Left hindlimb (tissue), 1 donor: ENCODE measurements around the gene FADS2.

Experiments used
- DNase-seq: peaks from one replicate; pipeline ENCODE4 v3.0.0-alpha.2; 2018

Gene FADS2

DNA sequence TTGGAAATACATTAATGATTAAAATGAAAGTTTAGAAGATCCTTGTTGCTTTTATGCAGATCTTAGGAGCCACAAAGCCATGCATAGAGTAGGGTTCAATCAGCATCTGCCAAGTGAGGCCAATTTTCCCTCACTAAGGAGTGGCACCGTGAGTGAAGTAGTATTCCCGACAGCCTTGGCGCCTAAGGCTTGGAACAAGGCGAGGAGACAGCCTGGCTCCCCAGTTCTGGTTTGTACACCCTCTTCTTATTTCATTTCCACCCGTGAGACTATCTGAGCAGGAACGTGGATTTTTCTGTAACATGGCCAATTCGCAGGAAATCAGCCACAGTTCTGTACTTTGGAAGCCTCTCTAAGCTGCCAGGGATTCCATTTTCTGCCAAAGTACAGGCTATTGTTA lies 22.6 kb downstream of the FADS2 start:
- DNase-seq: no peak

DNA sequence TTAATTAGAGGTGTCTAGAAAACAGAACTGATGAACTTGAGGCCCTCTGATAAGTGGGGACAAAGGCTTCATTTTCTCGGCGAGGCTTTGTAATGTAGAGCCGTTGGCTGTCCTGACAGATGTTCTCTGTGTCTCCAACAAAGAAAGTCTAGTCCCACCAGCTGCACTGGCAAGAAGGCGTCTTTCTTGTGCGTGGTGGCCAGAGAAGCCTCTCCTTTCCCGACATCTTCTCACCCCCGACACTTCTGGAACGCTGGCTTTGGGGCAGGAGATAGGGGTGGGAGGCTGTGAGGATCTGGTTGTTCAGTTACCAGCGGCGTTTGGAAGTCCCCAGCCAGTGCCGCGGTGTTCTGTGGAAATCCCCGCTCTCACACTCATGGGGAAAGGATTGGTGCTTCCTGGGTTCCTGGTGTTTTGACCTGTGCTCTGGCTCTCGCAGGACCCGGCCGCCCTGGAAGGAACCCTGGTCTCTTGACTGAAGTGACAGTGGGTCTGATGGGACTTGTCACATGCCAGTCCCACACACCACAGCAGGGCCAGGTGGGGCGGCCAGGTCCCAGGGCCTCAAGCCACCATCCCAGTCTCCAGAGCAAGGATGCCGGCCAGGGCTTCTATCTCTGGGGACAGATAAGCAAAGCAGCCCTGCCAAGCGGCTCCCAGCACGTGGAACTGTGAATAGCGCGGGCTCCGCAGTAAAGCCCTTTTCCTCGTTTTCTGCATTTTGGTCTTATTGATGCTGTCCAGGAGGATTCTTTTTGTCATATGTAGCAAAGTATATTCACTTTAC lies 23.2 kb downstream of the FADS2 start:
- DNase-seq: no peak

DNA sequence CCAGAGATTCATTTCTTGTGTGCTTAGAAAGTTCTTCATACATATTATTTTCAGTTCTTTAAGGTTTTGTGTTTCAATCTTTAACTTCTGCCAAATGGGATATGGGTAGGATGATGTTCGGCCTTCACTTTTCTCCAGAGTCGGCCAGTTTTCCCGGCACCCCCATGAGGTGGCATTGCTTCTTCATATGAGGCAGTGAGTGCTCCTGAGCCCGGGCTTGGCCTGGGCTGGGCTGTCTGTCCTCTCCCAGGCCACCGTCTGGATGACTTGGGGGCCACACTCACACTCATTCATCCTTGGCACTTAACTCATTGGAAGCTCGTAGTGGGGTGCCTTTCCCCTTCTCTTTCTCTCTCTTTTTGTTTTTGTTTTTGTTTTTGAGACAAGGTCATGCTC lies 23.8 kb downstream of the FADS2 start:
- DNase-seq: no peak

DNA sequence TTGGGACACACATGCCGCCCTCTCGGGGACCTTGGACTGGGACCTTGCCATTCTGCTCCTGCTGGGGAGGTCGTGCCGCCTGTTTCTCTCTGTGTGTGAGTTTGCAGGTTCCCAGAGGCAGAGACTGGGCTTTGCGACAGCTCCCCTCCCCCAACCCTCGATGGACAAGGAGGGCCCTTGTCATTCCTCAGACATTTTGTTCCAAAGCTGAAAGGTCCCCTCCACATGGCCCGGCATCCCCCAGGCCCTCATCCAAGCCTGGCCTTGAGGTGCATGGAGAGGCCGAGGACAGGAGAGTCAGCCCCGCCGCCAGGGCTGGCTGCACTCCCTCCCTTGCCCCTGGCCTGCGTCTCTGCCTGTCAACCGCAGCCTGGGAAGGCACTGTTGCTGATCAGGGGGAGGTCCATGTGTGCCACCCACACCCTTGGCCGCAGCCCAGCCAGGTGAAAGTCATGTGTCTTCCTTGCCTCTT lies 25.6 kb downstream of the FADS2 start:
- DNase-seq: no peak

DNA sequence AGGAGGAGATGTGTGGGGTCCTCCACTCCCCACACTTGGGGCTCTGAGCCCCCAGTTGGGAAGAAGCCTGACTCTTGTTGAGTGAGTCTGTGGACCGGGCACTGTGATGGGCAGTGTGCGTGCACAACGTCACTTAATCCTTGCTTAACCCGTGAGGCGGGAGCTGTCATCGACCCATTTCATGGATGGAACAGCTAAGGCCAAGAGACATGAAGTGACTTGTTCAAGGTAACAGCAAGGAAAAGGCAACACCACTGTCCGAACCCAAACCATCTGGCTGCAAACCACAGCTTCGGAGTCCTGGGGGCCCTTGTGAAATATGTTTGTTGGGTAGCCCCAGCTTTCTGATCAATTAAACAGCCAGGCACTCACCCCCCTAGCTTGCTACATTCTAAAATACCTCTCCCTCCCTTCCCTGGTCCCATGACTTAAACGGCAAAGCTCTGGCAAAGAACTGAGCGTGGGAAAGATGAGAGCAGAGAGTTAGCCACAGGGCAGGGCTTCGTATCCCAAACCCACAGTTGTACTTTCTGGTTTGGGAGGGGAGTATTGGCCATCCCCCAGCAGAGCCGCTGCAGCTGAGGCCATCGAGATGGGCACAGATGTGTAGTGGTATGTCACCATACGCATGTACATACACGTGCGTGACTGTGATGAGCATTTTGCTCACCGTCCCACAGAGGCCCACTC lies 26.3 kb downstream of the FADS2 start:
- no peak for DNase-seq

DNA sequence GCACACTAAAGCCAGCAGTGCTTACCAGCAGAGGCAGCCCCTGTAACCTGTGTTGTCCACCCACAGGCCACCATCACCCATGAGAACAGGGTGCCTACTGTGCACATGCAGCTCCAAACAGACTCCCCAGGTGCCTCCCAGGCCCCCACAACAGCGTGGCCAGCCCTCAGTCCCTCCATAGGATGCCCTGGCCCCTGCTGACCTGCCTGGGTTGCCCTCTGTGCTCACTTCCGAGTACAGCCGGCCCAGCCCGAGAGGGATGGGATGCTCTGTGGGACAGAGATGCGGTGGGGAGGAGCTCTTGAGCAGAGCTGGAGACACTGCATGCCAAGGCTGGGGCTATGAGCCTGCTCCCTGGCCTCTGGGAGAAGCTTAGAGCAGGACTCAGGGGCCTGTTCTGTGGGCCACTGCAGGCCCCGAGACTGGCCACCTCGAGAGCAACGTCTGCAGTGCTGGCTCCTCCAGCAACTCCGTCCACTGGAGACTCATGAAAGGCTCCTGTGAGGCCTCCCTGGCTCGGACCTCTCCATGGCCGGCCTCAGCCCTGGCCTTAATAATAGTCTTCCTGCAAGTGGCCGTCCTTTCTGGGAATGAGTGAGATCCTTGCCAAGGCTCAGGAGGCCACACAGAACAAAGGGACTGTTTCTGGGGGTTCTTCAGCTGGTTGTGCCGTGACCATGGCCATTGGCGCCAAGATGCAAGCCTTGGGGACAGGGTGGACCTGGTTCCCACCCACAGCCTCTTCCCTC lies 27.0 kb downstream of the FADS2 start:
- no peak for DNase-seq

DNA sequence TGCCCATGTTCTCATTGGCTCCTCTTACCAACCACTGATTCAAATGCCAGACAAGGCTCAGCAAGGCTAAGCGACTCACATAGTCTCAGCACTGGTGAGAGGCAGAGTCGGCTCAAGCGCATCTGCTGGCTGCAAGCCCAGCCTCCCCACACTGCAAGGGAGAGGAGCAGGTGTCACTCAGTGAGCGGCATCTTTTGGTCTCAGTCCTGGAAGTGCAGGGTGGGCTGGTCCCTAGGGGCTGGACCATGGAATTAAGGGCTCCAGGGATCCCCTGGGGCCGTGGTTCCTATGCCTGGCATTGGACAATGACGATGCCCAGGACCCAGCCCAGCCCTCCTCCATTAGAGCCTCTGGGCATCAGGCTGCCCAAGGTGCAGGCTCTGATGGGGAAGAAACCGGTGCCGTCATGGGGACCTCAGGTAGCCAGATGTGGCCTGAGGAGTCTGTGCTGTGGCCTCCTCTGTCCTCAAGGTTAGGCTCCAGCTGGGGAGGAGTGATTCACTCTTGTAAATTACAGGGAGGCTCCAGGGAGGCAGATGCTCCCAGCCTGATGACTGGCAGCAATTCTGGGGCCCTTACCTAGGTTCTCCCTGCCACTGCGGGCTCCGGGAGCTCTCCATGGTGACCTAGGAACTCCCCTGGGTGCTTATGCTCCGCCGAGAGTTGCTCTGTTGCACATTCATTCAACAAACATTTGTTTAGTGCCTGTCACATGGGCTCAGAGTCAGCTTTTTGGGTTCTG lies 28.0 kb downstream of the FADS2 start:
- DNase-seq: no peak

DNA sequence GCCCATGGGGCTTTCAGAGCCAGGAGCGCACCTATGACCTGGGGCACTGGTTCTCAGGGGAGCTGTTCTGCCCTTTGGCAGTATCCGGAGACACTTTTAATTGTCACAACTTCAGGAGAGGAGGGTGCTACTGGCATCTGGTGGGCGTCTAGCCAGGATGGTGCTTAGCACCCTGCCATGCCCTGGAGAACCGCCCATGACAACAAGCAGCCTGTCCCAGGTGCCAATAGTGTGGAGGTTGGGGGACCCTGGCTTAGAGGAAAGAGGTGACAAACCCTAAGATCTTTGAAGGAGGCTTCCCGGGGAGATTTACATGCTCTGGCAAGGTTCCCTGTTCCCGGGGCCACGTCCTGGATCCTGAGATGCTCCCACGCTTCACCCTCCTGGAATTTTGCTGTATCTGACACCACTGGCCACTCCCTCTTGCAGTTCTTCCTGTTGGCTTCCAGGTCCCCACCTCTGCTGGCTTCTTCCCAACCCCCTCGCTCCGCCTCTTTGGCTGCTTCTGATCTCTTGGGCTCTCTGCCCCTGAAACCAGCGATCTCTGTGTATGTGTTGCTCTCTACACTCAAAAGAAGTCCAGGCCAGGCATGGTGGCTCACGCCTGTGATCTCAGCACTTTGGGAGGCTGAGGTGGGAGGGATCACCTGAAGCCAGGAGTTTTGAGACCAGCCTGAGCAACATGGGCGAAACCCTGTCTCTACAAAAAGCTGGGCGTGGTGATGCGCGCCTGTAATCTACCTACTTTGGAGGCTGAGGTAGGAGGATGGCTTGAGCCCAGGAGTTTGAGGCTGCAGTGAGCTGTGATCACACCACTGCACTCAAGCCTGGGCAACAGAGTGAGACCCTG lies 32.2 kb downstream of the FADS2 start:
- DNase-seq: no peak

DNA sequence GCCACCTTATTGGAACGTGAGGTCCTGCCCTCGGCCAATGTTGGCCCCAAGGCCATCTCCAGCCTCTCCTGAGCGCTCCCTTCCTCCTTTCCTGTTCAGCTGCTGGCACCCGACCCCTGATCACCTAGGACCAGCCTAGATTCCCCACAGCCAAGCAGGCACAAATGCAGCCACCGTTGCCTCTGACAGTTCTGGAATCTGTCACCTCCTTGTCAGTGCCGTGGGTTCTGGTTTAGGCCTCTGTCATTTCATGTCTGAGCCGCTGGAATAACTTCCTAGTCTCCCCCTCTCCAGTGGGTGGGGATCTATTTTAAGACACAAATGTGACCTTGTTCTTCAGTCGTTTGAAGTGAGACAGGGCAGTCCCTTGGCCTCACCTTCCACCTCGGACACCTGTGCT lies 33.5 kb downstream of the FADS2 start:
- DNase-seq: no peak

DNA sequence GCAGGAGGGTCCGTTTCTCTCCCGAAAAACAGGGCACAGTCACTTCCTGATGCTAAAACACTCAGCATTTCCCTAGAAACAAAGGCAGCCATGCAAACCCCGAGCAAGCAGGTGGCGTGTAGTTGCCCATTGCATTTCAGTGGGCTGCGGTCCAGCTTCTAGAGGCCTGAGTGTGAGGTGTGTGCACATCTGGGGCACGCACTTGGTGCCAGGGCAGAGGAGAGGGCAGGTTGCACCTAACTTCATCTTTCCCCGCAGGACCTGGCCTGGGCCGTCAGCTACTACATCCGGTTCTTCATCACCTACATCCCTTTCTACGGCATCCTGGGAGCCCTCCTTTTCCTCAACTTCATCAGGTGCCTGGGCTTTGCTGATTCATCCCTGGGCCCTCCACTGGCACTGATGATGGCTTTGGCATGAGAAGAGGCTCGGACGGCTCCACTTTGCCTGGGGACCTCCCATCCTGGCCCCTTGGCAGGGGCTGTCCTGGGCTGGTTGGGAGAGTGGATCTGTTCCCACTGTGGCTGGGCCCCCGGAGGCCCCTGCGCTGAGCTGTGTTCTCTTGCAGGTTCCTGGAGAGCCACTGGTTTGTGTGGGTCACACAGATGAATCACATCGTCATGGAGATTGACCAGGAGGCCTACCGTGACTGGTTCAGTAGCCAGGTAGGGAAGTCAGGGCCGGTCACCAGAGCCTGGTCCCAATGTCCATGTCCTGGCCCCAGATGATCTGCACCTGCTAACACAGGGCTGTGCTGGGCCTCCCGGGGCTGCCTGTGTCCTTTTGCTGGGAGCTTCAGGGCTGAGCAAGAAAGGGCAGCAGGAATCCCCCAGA lies 34.8 kb downstream of the FADS2 start:
- no peak for DNase-seq

DNA sequence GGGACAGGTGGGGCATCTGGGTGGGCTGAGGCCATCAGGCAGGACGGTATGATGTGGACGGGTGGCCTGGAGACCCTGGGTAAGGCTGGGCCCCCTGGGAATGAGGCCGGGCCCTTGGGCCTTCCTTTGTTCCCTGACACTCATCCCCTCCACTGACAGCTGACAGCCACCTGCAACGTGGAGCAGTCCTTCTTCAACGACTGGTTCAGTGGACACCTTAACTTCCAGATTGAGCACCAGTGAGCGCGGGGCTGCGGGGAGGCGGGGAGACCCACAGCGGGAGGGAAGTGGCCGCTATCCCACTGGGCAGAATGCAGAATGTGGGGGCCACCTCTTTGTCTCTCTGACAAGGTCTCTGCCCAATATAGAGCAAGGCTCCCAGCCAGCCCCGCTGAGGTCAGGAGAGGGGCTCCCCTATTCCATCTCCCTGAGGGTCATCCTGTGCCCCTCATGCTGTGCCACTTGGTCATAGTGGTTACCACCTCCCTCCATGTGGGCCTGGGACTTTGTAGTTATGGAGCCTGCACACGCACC lies 35.5 kb downstream of the FADS2 start:
- no peak for DNase-seq

DNA sequence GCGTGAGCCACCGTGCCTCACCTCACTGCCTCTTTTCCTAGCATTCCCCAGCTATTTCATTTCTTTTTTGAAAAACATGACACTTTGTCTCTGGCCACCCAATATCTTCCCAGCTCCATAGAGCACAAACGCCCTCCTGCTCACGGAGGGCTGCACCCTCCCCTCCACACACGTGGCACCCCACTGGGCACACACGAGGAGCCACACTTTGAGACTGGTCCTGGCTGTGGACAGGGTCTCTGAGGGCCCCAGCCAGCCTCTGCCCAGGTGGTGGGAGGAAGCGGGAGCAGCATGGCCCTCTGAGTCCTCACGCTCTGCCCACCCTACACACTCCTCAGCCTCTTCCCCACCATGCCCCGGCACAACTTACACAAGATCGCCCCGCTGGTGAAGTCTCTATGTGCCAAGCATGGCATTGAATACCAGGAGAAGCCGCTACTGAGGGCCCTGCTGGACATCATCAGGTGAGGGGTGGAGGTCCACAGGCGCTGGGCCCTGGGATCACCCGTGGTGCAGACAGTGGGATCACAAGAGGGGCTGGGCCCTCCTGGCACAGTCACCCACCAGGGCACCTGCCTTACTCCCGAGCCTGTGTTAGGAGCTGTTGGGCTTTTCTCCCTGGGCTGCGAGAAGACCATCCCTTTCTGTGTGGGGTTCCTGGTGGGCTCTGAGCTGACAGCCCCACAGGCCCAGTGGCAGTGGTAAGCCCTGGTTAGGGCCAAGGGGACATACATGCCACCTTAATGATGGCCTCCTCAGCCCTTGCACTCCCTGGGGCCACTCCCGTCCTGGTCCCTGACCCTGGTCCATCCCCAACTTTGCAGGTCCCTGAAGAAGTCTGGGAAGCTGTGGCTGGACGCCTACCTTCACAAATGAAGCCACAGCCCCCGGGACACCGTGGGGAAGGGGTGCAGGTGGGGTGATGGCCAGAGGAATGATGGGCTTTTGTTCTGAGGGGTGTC lies 37.0 kb downstream of the FADS2 start:
- no peak for DNase-seq

DNA sequence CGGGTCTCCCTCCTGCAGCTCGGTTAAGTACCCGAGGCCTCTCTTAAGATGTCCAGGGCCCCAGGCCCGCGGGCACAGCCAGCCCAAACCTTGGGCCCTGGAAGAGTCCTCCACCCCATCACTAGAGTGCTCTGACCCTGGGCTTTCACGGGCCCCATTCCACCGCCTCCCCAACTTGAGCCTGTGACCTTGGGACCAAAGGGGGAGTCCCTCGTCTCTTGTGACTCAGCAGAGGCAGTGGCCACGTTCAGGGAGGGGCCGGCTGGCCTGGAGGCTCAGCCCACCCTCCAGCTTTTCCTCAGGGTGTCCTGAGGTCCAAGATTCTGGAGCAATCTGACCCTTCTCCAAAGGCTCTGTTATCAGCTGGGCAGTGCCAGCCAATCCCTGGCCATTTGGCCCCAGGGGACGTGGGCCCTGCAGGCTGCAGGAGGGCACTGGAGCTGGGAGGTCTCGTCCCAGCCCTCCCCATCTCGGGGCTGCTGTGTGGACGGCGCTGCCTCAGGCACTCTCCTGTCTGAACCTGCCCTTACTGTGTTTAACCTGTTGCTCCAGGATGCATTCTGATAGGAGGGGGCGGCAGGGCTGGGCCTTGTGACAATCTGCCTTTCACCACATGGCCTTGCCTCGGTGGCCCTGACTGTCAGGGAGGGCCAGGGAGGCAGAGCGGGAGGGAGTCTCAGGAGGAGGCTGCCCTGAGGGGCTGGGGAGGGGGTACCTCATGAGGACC lies 38.3 kb downstream of the FADS2 start:
- no peak for DNase-seq

DNA sequence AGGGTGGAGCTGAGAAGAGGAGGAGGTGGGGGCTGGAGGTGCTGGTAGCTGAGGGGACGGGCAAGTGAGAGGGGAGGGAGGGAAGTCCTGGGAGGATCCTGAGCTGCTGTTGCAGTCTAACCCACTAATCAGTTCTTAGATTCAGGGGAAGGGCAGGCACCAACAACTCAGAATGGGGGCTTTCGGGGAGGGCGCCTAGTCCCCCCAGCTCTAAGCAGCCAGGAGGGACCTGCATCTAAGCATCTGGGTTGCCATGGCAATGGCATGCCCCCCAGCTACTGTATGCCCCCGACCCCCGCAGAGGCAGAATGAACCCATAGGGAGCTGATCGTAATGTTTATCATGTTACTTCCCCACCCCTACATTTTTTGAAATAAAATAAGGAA lies 38.9 kb downstream of the FADS2 start:
- no peak for DNase-seq

DNA sequence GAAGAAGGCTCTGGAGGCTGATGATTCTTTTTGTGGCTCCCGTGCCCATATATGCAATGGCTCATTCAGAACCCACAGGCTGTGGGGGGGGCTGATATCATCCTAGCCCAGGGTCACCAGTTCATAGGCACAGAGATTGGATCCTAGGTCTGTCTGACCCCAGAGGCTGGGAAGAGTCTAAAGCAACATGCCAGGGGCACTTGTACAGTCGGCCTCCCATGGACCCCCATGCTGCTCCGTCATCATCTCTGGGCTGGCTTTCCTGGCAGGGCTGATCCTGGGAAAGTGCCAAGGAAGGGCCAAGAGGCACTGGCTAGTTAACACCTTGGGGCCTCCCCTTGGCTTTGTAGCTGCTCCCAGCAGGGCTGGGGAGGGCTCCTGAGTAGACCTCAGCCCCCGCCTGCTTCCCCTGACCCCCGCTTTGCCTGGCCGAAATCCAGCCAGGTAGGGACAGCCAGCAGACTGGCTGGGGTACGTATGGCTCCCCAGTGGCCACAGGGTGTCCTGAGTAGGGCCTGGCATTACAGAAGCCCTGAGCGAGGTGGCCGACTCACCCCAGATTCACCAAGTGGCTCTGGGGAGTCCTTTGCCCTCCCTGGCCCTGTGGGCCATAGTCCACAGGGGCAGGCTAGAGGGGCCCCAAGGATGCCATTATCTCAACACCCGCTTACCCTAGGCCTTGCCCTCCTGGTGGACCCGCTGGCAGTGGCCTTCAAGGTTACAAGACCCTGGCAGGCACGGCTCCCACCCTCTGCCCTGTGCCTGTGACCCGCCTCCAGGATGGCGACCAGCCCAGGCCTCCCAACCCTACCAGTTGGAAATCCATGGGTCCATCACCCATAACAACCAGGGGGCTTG lies 40.7 kb downstream of the FADS2 start:
- DNase-seq: no peak

DNA sequence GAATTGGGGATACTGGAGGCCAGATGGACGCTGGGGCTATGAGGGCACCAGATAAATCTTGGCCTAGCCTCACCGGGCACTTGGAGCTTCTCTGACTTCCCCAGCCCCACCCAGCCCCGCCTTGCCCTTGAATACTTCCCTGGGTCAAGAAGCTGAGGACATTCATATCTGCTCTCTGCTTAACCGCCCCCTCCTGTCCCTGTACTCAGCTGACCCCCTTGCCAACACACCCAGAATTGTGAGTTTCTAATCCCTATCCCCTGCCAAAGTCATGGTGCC lies 41.3 kb downstream of the FADS2 start:
- DNase-seq: no peak

DNA sequence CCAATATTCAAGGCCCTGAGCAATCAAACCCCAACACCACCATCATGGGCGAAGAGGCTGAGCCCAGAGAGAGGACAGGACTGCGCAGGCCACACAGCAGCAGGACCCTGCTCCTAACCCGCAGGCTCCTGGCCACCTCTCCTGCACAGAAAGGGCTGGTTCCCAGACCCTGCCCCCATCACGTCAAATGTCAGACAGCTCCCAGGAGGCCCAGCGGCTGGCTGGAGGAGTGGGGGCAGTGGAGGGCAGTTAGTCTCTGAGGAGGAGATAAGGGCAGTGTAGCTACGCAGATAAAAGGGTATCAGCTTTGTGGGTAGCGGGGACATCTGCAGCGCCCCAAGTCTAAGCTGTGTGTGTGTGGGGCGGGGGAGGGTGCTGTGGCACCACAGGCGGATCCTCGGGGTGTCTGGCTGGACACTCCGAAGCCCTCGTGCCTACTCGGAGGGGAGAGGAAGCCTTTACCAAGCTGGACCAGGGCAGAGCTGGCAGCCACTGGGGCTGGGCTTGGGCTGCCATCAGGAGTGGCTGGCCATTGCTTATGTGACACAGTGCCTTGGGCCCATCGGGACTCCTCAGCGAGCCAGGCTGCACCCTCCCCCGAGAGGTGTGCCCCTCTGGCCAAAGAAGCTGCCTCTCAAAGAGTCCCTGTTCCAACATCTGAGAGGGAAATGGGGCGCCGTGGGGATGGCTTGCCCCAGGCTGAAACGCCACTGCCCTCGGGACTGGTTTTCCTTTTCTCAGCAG lies 41.8 kb downstream of the FADS2 start:
- no peak for DNase-seq
